Uterus (tissue), 2 donors: ENCODE data around the gene AFG1L.

Experiments used
- POLR2A ChIP-seq, 2 donors: fragments of 450-650 bp; IDR thresholded peaks; one replicate each; pipeline ENCODE4 v1.6.1; 2016; ENCODE audit warnings: antibody characterized with exemption in 2 of 2, mild to moderate bottlenecking in 1 of 2, moderate library complexity in 1 of 2
- TF ChIP-seq, protein P1 (sequence below), 4 experiments: fragments of 200-600 bp in 2 of 4; fragments of 450-650 bp in 2 of 4; sonication (generic) in 2 of 4; IDR thresholded peaks; one replicate each; pipeline ENCODE4 v1.5.1; 2016 to 2019; ENCODE audit warnings: antibody characterized with exemption in 4 of 4, mild to moderate bottlenecking in 2 of 4, moderate library complexity in 1 of 4

DNA sequence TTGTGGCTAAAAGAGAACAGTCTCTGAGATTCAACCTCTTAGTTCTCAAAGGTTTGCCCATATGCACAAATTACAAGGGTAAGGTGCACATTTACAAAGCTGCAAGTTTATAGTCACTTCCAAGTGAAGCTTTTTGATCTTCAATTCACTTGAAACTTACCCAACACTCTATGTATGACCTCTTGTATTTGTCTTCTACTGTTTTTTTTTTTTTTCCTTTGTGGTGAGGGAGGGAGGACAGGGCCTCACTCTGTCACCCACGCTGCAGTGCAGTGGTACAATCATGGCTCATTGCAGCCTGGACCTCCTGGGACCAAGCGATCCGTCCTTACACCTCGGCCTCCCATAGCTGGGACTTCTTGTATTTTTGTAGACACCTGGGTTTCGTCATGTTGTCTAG is 261.4 kb downstream of the AFG1L start:
- TF ChIP-seq, protein P1, sequence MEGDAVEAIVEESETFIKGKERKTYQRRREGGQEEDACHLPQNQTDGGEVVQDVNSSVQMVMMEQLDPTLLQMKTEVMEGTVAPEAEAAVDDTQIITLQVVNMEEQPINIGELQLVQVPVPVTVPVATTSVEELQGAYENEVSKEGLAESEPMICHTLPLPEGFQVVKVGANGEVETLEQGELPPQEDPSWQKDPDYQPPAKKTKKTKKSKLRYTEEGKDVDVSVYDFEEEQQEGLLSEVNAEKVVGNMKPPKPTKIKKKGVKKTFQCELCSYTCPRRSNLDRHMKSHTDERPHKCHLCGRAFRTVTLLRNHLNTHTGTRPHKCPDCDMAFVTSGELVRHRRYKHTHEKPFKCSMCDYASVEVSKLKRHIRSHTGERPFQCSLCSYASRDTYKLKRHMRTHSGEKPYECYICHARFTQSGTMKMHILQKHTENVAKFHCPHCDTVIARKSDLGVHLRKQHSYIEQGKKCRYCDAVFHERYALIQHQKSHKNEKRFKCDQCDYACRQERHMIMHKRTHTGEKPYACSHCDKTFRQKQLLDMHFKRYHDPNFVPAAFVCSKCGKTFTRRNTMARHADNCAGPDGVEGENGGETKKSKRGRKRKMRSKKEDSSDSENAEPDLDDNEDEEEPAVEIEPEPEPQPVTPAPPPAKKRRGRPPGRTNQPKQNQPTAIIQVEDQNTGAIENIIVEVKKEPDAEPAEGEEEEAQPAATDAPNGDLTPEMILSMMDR (IDR thresholded peaks at IDR 0.05): no peak
- no peak for TF ChIP-seq POLR2A (IDR thresholded peaks at IDR 0.05)
